H4 (cell line): Measurements from ENCODE around the gene PTPRT. TPM values are rescaled to one million over a fixed set of nuclear protein-coding genes. Genes with fewer than 3 reads are reported as not detected.

Experiments
- DNase-seq: peaks from one replicate; pipeline ENCODE4 v3.0.0-alpha.2; 2015; ENCODE audit warnings: low spot score
- total RNA-seq: library from RNA; depleted of rRNA; stranded (reverse); fragments of >200 nt; shearing (Covaris generic); gene quantifications from 2 replicates; pipeline ENCODE4 v1.2.3, GENCODE V29; 2014

PTPRT gene
- total RNA-seq, 1 experiment from 2014 or later: not detected

DNA sequence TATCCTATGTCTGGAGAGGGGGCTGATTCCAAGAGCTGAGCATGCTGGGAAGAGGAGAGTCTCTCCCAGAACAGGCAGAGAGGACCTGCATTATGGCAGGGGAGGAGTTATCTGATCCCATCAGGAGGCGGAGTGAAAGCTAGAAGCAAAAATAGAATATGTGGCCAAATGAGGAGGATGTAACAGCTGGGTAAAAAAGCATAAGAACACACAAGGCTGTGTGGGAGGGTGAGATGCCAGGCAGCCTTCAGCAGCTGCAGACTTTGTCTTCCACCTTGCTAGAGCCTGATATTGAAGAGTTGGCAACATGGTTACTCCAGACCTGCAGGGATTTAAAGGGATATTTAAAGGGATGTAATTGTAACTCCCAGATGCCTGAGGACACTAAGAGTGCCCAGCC lies 167.1 kb downstream of the PTPRT start:
- no peak for DNase-seq

- no peak for DNase-seq
These were observed 167.6 kb downstream of the PTPRT start for GRCh38 chr20:43022081-43022480.

GRCh38 chr20:43017241-43018030 lies 172.3 kb downstream of the PTPRT start:
- DNase-seq: no peak

- DNase-seq: no peak
These were observed 173.4 kb downstream of the PTPRT start for GRCh38 chr20:43016257-43016656.

GRCh38 chr20:43015566-43015965 lies 174.1 kb downstream of the PTPRT start:
- no peak for DNase-seq

DNA sequence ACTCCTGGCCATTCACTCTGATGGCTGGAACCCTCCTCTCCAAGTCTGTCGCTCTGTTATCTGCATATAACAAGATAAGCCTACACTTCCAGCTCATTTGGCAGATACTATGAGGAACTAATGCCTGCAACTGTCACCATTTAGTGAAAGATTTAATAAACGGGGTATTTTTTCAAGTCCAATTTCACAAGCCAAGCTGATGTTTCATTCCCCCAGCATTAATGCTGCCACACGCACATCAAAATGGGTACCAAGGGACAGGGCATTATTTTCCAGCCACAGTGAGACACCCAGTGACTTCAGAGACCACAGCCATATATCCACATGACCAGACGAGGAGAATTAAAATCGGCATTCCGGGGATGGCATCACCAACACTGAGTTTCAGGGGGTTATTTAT lies 175.5 kb downstream of the PTPRT start:
- DNase-seq: no peak

DNA sequence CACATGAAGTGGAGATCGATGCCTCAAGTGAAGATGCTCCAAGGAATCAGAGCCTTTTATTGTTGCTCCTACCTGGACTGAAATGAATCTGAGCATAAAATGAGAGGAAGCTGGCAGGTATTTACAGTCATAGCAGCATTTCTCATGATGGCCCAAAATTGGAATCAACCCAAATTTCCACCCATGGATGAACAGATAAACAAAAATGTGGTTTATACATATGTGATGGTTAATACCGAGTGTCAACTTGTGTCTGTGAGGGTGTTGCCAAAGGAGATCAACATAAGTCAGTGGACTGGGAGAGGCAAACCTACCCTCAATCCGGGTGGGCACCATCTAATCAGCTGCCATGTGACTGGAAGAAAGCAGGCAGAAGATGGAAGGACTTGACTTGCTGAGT lies 178.2 kb downstream of the PTPRT start:
- DNase-seq: no peak

DNA sequence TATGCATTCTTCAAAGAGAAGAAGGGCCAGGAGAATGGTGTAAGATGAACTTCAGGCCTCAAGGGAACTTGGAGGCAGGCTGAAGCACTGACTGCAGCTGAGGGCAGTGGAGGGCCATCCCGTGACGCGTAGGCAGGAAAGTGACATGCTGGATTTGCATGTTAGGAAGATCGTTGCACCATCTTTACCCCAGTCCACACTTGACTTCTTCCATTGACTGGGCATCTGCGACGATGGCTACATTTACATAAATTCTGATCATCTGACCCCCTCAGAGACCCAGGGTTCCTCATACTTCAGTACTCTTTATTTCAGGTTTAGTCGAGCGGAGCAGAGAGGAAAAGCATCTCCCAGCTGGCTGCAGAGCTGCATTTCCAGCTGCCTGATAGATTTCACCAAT lies 180.2 kb downstream of the PTPRT start:
- DNase-seq: no peak

GRCh38 chr20:43007525-43007924 lies 182.2 kb downstream of the PTPRT start:
- no peak for DNase-seq

DNA sequence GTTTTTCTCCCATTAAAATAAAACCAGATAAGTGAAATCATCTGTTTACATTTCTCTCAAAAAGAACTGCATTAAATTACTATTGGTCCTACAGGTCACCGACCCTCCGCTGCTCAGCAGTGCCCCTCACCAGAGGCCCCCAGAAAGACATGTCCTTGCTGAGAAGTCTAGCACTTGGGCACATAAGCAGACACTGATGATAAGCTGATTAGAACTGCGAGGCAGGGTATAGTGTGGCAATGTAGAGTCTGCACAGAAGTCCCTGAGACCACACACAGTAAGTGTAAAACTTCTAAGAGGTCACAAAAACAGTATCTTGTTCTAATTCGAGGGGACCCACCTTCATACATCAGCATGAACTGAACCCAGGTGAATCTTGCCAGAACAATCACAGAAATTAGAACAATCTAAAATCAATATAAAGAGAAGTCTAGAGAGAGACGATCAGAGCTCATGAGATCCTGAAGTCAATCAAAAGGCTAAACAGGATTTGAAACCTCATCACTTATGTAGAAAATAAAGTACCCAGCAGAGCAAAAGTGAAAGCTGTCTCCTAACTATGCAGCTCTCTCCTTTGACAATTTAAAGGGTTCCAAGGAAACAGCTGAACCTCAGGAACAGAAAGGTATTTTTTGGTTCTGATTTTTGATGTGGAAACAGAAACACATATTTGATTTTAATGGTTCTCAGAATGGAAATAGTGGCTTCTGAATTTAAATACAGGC lies 182.9 kb downstream of the PTPRT start:
- DNase-seq: no peak

DNA sequence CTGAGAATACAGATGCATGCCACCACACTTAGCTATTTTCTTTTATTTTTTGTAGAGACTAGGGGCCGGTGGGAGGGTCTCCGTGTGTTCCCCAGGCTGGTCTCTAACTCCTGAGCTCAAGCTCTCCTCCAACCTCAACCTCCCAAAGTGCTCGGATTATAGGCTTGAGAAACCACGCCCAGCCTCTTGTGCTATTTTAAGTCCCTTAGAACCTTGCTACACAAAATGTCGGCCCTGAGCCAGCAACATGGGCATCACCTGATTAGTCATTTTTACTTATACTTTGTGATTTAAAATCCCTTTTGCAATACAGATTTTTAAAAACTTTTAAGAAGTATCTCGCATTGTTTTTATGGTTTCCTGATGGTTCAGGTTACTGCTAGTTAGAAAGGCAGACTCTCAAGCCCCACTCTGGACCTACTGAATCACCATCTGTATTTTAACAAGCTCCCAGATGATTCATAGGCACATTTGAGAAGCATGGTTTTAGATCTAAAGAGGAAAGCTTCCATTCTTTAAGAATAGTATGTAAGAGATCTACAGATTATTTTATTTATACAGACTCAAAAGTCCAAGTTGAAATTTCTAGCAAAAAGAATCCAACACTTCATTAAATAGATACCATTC lies 186.3 kb downstream of the PTPRT start:
- no peak for DNase-seq

DNA sequence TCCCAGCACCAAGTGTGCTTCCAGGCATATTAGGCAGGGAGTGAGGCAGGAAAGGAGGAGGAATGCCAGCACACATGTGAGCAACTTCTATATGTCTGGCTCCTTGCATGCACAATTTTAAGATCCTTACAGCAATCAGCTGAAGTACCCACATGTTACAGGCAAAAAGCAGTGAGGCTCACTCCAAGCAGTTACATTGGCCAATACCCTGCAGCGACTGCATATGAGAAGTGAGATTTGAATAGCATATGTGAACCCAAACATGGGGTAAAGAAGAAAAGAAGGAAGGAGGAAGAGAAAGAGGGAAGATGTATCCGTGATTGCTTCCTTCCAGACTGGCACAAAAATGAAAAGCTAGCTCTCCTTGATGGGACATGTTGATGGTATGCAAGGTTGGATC lies 193.6 kb downstream of the PTPRT start:
- no peak for DNase-seq

GRCh38 chr20:42988319-42988718 lies 201.4 kb downstream of the PTPRT start:
- no peak for DNase-seq

DNA sequence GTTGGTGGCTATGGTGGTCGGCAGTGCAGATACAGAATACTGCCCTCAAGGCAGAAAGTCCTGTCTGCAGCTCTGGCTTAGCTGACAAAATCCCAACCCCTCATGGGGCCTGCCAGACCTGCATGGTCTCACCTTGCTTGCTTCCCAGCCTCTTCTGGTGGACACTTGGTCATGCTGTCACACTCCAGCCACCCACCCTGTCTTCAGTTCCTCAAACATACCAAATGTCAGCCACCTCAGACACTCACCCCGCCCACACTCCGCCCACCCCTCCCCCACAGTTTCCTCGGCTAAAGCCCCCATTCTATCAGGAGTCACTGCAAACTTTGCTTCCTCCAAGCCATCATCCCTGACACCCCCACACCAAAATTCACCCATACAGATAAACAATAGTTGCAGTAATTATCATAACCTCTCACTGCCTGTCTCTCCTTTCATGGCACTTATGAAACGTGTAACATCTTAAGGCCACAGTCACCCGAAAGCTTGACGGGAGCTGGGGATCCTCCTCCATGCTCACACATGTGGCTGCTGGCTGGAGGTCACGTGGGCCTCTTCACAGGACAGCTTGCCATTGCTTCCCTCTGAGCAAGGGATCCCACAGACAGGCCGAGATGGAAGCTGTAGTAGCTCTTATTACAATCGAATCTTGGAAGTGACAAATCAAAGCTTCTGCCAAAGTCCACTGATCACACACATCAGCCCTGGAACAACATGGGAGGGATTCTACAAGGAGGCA lies 202.2 kb downstream of the PTPRT start:
- no peak for DNase-seq

DNA sequence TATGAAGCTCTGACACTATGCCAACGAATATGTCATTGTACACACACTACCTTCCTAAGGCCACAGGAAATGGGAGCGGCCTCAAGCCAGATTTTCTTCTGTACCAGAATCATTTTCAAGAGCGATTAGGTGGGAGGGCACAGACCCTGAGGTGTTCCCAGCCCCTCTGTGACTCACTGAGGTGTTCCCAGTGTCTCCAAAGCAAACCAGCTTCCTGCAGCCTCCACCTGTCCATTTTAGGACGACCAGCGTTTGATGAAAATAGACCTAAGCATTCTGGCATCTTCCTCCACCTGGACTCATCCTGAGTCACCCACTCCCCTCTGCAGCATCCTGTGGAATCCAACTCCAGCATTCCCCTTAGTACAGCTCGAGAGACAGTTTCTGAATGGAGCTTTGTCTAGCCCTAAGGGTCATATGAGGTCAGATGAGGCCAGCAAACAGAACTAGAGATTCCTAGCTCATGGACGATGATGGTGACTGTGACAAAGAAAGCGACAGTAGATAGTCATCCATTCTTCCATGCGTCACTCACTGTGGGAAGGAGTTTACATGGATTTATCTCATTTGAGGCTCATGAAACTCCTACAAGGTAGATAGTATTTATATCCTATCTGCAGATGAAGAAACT lies 203.4 kb downstream of the PTPRT start:
- no peak for DNase-seq

DNA sequence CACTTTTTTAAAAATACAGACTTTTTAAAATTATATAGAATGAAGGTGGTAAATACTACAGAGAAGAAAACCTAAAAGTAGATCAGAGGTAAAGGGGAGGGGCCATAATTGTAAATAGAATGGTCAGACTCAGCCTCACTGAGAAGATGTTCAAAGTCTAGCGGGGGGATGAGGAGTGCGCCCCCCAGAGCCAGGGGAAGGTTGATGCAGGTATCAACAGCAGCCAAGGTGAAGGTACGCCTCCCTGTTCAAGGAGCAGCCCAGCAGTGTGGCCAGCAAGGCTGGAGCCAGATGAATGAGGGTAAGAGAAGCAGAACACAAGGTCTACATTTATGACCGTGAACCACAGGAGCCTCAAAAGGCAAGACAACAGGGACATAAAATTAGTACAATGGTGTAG lies 204.1 kb downstream of the PTPRT start:
- no peak for DNase-seq

GRCh38 chr20:42982218-42982617 lies 207.5 kb downstream of the PTPRT start:
- DNase-seq: no peak

DNA sequence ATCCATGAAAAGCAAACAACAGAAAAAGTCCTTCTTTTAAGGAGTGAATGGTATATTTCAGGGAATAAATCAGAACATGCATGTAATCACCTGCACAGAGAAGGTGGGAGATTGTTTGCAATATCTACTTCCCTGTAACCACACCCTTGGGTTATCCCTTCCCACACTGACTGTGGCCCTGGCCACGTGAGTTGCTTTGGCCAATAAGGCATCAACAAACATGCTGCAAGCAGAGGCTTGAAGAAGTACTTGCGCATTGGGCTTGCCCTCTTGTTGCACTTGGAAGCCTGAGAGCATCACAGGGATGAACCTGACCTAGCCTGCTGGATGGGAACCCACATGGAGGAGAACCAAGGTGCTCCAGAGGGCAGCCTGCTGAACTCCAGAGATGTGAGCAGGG lies 208.5 kb downstream of the PTPRT start:
- no peak for DNase-seq

- DNase-seq: no peak
These were observed 210.0 kb downstream of the PTPRT start for GRCh38 chr20:42979720-42980119.

DNA sequence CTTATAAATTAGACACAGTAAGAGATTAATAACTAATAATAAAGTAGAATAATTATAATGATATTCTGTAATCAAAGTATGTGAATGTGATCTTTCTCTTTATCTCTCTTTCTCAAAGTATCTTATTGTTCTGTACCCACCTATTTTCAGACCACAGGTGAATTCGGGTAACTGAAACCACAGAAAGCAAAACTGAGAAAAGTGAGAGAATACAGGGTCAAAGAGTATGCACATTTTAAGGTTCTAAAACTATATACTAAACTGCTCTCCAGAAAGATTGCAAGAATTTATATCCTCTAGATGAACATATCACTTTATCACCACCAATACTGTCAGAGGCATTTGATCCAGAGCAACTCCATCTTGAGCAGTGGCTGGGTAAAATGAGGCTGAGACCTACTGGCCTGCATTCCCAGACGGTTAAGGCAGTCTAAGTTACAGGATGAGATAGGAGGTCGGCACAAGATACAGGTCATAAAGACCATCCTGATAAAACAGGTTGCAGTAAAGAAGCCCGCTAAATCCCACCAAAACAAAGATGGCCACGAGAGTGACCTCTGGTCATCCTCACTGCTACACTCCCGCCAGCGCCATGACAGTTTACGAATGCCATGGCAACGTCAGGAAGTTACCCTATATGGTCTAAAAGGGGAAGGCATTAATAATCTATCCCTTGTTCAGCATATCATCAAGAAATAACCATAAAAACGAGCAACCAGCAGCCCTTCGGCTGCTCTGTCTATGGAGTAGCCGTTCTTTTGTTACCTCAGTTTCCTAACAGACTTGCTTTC lies 211.3 kb downstream of the PTPRT start:
- DNase-seq: no peak

DNA sequence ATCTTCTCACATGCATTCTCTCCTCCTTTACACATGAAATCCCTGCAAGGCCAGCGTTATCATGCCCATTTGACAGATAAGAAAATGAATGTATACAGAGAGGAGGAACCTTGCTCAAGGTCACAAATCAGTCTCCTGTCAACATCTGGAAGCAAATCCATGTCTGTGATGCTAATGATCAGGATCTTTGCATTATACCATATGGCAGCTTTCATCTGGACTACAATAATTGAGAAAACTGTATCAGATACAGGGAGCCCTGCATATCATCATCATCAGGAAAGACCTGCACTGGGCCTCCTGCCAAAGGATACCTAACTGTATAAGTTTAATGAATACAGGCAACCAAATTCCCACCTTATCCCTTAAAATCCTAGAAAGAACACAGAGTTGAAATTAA lies 213.7 kb downstream of the PTPRT start:
- no peak for DNase-seq
